ENCODE measurements around the gene MYCN.
"Not testable (repeated sequence)": the region's sequence is repeated elsewhere in the genome, so short reads cannot be mapped to it uniquely, and the experiment has no call there.

Gene MYCN

DNA sequence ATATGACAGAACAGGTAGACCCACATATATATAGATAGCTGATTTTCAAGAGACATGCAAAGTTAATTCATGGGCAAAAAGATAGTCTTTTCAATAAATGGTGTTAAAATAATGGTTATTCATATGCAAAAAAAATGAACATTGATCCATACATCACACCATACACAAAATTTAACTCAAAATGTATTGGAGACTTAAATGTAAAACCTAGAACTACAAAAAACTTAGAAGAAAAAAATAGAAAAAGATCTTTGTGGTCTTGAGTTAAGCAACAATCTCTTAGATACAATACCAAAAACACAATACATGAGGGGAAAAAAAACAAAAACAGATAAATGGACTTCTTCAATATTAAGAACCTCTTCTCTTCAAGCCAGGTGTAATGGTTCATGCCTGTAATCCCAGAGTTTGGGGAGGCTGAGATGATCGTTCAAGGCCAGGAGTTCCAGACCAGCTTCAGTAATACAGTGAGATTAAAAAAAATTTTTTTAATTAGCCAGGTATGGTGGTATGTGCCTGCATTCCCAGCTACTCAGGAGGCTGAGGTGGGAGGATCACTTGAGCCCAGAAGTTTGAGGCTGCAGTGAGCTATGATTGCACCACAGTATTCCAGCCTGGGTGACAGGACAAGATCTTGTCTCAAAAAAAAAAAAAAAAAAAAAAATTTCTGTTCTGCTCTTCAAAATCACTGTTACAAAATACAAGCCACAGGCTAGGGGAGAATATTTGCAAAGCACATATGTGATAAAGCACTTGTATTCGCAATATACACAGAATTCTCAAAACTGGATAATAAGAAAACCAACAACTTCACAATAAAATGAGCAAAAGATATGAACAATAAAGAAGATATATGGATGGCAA is 32.7 kb upstream of the MYCN start:
- DNase-seq (ENCODE audit: low read depth in 2 of 2) = no peak

DNA sequence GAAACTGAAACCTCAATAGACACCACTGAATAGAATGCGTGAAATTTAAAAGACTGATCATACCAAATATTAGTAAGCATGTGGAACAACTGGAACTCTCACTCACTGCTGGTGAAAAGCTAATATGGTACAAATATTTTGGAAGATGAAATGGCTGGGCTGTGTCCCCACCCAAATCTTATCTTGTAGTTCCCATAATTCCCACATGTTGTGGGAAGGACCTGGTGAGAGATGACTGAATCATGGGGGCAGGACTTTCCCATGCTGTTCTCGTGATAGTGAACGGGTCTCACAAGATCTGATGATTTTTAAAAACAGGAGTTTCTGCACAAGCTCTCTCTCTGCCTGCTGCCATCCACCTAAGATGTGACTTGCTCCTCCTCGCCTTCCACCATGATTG is 32.0 kb upstream of the MYCN start:
- DNase-seq (ENCODE audit: low read depth in 2 of 2) = no peak

DNA sequence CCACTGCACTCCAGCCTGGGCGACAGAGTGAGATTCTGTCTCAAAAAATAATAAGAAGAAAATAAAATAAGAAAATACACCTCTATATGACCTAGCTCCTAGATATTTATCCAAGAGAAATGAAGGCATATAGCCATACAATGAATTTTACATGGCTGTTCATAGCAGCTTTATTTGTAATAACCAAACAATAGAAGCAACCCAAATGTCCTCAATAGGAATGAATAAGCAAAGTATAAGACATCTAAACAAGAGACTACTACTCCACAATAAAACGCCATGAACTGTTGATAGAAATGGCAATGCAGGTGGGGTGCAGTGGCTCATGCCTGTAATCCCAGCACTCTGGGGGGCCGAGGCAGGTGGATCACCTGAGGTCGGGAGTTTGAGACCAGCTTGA is 31.2 kb upstream of the MYCN start:
- DNase-seq (ENCODE audit: low read depth in 2 of 2) = no peak

DNA sequence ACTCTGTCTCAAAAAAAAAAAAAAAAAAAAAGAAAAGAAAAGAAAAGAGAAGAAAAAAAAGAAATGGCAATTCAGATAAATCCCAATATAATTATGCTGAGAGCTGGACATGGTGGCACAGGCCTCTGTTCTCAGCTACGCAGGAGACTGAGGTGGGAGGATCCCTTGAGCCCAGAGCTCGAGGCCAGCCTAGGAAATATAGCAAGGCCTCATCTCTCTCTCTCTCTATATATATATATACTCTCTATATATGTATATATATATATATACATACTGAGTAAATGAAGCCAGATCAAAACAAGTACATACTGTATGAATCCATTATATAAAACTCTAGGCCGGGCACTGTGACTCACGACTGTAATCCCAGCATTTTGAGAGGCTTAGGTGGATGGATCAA is 30.6 kb upstream of the MYCN start:
- DNase-seq (ENCODE audit: low read depth in 2 of 2) = no peak

DNA sequence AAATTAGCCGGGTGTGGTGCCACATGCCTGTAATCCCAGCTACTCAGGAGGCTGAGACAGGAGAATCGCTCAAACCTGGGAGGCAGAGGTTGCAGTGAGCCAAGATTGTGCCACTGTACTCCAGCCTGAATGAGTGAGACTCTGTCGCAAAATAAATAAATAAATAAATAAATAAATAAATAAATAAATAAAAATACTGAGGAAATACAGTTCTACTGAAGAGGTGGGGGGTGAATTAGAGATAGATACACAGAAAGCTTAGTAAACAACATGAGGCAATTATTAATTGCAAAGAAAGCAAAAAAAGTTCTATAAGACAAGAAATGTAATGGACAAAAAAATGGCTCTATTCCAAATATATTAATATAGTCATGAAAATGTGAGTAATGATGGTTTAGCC is 29.1 kb upstream of the MYCN start:
- not testable (repeated sequence) for DNase-seq (ENCODE audit: low read depth in 2 of 2)

DNA sequence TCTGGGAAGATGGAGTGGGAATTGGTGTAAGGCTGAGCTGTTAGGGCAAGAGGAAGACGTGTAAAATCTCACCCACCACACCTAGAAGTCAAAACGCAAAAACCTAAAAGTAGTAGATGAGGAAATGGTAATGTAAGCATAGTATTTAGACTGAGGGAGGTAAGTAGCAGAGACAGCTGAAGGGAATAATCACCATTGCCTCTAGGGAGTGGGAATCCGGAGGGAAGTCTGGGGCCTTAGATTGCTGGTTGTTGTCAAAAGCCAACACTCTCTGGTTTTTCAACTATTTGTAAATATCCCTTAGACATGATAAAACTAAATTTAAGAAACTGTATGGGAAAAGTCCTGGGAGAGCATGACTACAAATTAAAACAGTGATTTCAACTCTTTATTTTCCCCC is 28.7 kb upstream of the MYCN start:
- no peak for DNase-seq (ENCODE audit: low read depth in 2 of 2)

DNA sequence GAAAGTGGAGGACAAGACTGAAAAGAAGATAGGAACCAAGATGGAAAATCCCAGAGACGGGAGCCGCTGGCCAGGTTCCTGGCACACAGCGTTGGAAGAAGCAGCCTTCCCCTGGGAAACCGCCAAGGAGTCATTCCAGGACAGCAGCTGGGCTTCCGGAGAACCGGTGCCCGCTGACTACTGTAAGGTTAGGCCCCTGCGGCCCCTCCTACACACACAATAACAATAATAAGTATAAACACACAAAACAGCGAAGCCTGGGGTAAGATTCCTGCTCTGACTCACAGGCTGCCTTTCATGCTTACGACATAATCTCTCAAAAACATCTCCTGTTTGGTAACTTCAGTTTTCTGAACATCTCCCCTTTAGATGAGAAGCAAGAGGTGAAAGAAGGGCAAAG is 28.1 kb upstream of the MYCN start:
- DNase-seq (ENCODE audit: low read depth in 2 of 2) = no peak

DNA sequence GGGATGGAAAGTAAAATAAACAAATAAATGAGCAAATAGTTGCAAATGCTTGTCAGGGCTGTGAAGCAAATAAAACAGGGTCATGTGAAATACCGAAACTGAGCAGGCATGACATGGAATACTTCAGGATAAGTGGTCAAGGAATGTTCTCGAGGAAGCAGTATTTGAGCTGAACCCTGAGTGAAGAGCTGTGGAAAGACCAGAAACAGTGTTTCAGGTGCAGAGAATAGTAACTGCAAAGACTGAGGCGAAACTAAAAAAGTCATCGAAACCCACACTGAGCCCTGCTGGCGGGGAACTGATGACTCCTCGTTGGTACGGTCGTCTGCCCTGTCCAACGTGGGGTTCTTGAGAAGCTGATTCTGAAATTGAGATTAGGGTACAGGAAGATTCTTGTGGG is 27.2 kb upstream of the MYCN start:
- DNase-seq (ENCODE audit: low read depth in 2 of 2) = no peak

DNA sequence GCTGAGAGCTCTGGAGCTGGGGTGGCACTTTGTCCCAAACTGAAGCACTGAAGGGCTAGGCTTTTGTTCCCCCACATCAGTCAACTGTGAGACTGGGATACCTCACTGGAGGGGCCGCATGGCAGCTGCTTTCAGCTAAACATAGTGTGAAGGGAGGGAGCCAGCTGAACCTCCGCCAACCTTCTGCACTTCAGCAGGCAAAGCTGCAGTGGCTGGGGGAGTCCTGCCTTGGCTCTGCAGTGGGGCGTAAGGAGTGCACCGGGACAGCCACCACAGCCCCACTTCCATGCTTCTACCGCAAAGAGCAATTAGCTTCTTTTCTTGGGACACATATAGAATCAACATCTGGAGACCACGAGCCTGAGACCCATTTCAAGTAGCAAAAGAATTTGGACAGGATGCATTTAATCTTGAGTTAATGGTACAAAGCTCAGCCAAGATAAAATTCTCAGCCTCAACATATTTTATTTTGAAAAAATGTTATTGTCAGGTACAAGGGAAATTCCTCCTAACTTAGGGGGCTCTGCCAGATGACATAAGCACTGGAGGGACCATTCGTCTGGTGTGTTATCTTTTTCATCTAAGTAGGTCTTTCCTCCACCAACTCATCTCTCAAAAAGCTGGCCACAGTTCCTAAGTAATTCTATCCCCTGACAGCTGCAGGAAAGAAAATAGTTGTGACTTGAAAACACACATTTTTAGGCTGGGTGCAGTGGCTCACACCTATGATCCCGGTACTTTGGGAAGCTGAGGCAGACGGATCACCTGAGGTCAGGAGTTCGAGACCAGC is 25.6 kb upstream of the MYCN start:
- no peak for DNase-seq (ENCODE audit: low read depth in 2 of 2)

DNA sequence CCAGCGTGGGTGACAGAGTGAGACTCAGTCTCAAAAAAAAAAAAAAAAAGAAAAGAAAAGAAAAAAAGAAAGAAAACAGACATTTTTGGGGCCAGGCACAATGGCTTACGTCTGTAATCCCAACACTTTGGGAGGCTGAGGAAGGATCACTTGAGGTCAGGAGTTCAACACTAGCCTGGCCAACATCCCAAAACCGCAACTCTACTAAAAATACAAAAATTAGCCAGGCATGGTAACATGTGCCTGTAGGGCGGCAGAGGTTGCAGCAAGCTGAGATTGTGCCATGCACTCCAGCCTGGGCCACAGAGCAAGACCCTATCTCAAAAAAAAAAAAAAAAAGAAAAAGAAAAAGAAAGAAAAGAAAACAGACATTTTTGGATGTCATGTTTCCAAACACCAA is 24.8 kb upstream of the MYCN start:
- DNase-seq (ENCODE audit: low read depth in 2 of 2) = not testable (repeated sequence)

DNA sequence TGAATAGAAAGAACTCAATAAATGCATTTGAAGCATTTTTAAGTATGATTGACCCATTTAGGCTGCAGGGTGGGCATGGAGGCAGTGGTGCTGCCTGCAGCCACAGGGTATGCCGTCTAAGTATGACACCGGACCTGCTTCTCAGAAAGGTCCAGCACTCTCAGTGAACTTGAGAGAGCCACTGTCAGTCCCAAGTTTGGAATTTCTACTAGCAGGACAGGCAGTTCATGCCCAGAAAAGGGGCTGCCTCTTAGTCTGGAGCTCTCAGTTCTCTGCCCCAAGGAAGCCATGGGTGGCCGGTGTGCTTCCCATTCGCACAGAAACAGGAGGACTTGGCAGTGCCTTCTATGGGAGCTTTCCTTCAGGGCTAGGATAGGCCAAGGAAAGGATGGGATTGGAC is 24.0 kb upstream of the MYCN start:
- no peak for DNase-seq (ENCODE audit: low read depth in 2 of 2)

DNA sequence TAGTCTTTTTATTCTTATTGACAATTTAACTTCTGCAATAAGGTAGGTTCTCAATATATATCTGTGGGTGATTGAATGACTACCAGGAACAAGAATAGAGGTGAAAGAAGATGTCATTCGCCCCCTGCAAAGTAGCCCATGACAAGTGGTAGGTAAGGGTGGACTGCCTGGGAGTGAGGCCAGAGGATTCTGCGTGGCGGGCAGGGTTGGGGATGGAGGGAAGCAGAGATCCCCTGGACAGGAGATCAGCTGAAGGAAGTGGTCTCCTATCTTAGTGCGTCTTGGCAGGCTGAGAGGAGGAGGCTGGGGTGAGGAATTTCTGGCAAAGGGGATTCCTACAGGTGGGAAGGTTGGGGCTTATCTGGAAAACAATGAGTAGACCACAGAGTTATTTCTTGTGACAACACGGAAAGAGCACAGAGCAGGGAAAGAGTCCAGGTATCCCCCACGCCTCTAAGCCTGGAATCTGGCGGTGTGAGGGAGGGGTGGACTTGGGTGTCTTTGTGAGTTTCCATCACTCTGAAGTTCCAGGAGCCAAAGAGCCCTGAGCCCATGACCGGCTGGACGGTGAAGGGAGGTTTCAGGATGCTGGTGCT is 21.5 kb upstream of the MYCN start:
- no peak for DNase-seq (ENCODE audit: low read depth in 2 of 2)

DNA sequence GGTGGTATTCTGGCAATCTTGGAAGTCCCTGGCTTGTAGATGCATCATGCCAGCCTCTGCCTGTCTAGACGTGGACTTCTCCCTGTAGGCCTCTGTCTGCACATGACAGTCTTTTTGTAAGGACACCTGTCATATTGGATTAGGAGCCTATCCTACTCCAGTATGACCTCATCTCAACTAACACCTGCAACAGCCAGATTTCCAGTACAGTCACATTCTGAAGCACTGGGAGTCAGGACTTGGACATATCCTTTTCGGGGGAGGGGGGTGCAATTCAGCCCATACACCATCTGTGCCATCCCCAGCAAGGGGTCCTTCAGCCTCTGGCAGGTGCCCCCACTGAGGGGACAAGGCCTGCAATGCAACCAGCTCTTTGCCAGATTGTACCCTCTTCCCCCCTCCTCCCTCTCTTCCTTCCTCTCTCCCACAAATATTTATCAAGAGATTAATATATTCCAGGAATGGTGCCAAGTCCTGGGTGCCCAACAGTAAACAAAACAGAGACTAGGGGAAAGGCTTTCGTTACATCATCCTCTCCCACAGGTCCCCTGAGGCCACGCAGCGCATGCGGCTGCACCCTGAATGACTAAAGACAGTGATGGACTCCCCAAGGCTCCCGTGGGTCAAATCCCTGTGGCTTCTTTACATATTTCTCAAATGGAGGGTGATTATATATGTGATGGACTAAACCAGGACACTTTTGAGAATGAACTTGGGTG is 20.5 kb upstream of the MYCN start:
- no peak for DNase-seq (ENCODE audit: low read depth in 2 of 2)

DNA sequence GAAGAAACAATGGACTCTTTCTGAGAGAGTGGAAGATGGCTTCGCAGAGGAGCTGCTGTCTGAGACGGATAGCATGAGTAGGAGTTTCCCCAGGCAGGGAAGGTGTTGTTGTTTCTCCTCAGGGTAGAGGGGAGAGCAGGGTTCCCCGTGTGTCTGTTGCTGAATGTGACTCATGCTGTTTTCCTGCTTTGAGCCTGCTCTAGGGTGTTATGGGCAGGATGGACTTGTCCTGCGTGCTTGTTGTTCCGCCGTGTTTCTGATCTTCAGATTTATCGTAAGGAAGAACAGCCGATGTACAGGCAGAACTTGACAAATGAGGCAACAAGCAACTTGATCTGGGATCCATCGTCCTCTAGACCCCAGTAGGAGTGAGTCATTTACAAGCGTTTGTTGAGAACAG is 19.7 kb upstream of the MYCN start:
- no peak for DNase-seq (ENCODE audit: low read depth in 2 of 2)

DNA sequence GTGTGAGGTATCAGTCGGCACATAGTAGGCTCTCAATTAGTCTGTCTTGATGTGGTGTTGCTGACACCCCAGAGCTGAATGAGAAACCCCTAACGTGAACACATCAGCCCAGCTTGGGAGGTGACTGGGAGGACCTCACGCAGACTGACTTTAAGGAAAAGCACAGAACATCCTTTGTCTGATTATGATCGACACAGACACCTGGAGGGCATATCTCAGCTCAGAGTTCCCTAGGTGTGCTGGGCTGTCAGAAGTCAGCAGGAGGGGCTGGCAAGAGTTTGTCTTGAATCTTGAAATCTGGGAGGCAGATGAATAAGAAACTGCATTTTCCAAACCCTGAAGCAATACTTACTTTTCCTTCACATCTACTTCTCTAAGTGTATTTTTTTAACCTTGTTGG is 16.8 kb upstream of the MYCN start:
- DNase-seq (ENCODE audit: low read depth in 2 of 2) = no peak

DNA sequence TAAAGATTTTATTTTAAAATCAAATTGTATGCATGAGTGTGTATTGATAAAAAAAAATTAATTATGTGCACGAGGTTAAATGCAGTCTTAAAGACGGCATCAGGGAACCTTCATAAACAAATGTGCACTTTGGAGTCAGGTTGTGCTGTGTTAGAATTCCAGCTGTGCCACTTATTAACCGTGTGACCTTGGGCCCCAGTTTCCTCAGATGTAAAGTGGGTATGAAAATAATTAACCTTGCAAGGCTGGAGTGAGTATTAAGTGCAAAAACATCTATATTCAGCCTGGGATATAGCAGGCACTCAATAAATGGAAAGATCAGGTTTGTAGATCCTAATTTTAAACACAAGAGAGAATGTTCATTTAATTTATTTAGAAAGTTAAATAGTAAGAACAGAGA is 14.5 kb upstream of the MYCN start:
- DNase-seq (ENCODE audit: low read depth in 2 of 2) = no peak

DNA sequence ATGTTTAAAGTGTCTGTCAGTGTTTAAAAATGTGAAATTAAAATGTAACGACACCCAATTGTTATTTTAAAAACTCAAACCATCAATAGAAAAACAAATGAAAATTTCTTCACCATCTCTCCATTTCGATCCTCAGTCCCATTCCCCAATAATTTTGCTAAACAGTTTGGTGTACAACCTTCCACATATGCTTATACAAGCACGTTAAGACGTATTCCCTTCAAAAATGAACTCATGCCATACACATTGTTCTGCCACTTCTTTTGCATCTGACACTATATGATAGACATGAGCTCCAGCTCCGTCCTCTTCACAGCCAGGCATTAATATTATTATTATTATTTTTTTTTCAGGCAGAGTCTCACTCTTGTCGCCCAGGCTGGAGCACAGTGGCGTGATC is 14.1 kb upstream of the MYCN start:
- no peak for DNase-seq (ENCODE audit: low read depth in 2 of 2)

DNA sequence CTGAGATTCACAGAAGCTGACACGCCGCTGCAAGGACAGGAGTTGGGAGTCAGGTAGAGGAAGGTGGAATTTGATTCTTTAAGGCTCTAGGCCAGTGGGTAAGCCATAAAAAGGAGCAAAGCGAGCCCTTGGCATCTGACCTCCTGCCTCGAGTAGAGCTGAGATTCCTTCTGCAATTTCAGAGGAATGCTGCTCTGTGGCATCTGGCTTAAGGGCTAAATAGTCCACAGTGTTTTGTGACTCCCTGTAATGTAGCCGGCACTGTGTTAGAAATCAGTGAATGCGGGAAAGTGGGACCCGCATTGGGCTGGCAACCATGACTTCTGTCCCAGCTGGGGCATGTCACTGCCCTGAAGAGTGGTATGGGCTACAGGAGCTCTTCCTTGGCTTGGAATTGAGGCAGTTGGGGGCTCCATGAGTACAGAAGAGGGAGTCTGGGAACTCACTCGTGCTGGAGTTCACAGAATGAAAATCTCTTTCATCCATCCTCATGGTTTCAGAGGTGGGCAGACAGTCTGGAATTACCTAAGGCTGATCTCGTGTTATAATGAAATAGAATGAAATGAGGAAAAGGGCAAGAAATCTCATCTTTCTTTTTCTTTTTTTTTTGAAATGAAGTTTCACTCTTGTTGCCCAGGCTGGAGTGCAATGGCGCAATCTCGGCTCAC is 12.7 kb upstream of the MYCN start:
- DNase-seq (ENCODE audit: low read depth in 2 of 2) = no peak

DNA sequence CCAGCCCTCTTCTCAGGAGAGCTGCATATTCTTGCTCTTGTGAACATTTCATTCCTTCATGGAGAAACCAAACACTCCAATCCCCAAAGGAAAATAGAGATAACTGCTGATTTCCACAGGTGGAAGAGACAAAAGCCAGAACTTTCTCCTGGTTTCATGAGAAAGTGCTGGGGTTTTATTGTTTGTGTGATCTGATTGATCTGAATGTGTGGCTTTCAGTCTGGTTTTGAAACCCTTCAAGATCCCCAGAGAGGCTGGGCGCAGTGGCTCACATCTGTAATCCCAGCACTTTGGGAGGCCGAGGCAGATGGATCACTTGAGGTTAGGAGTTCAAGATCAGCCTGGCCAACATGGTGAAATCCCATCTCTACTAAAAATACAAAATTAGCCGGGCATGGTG is 11.3 kb upstream of the MYCN start:
- DNase-seq (ENCODE audit: low read depth in 2 of 2) = not testable (repeated sequence)

DNA sequence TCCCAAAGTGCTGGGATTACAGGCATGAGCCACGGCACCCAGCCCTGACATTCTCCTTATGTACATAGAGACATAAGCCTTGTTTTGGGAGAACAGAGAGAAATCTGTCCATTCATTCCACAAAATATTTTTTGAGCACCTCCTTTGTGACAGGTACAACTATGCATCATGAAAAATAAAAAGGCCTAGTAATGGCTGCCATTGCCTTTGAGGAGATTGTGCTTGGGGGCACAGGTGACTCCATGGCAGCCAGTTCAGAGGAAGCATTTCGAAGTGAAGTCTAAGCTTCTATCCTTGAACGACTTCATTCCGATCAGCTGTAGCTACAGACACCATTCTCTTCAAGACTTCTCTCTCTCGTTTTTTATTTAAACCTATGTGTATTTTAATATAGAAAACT is 10.5 kb upstream of the MYCN start:
- no peak for DNase-seq (ENCODE audit: low read depth in 2 of 2)

DNA sequence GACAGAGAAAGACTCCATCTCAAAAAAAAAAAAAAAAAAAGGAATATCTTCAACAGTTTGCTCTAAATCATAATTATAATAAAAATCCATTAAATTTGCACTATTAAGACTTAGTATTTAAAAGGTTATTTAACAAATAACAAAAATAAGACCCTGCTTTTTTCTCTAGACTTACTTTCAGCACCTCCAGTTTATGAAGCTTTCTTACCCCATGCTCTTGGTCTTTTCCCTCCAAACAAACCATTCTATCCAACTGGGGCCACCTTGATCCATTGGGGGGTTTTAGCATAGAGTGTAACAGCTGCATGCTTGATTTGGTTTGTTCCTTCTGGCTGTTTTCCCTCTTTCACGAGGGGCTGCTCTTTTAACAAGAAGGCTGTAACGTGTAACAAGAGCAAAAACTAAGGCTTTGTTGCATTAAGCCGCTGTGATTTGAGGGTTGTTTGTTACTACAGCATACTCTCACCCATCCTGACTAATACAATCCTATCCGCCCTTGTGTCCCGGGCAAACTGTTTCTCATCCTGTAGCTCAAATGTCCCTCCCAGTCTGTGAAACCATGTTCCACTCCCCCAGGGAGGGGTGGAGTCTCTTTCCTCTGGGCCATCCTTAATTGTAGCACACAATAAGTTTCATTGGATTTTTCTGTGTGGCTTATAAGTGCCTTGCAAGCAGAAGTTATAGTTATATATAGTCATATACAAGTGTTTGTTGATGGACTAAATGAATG is 9.6 kb upstream of the MYCN start:
- DNase-seq (ENCODE audit: low read depth in 2 of 2) = no peak
